Neuronal stem cell (in vitro differentiated cells): Measurements from ENCODE around the gene NQO1.
A peak's percentile ranks its signal among the peaks of the same experiment; 100 is the strongest.

Source experiments
- DNase-seq: peaks from one replicate; pipeline ENCODE4 v3.0.0-alpha.2; 2013; ENCODE audit warnings: low spot score
- H2AFZ ChIP-seq: one replicate; pipeline ENCODE4 v1.6.1; 2013; ENCODE audit warnings: mild to moderate bottlenecking, low read length, inconsistent platforms
- H2AK5ac ChIP-seq: 2 replicates; pipeline ENCODE4 v1.6.1; 2013; ENCODE audit warnings: low read depth, mild to moderate bottlenecking, inconsistent platforms, low read length, moderate library complexity, mixed read lengths
- H2BK120ac ChIP-seq: 2 replicates; pipeline ENCODE4 v1.6.1; 2013; ENCODE audit warnings: low read depth, mild to moderate bottlenecking, inconsistent platforms, low read length, moderate library complexity, mixed read lengths
- H2BK12ac ChIP-seq: one replicate; pipeline ENCODE4 v1.6.1; 2013; ENCODE audit warnings: low read length, inconsistent platforms
- H2BK15ac ChIP-seq: 2 replicates; pipeline ENCODE4 v1.6.1; 2013; ENCODE audit warnings: mild to moderate bottlenecking, low read length, inconsistent platforms, mixed read lengths
- H2BK5ac ChIP-seq: one replicate; pipeline ENCODE4 v1.6.1; 2013; ENCODE audit warnings: inconsistent platforms, mild to moderate bottlenecking, low read length, moderate library complexity
- H3K14ac ChIP-seq: one replicate; pipeline ENCODE4 v1.6.1; 2013; ENCODE audit warnings: low read length, inconsistent platforms
- H3K18ac ChIP-seq: 2 replicates; pipeline ENCODE4 v1.6.1; 2013; ENCODE audit warnings: low read length, inconsistent platforms
- H3K23ac ChIP-seq: 2 replicates; pipeline ENCODE4 v1.6.1; 2013; ENCODE audit warnings: low read depth, mild to moderate bottlenecking, mixed read lengths, low read length, inconsistent platforms; ENCODE audit not compliant: poor library complexity
- H3K27ac ChIP-seq: replicated peaks from 3 replicates; pipeline ENCODE4 v1.5.1; 2013; ENCODE audit warnings: low read length, inconsistent platforms
- H3K27me3 ChIP-seq, 3 experiments: 2 replicates each; pipeline ENCODE4 v1.6.1; 2013; ENCODE audit warnings: low read length in 3 of 3, mild to moderate bottlenecking in 2 of 3, inconsistent platforms in 1 of 3, low read depth in 1 of 3, mixed read lengths in 1 of 3, moderate library complexity in 1 of 3; ENCODE audit not compliant: control insufficient read depth in 3 of 3, insufficient read depth in 3 of 3
- H3K36me3 ChIP-seq, 2 donors: replicated peaks in 1 of 2; 2 replicates each; pipeline ENCODE4 v1.6.1; 2013; ENCODE audit warnings: low read length in 2 of 2; ENCODE audit not compliant: control insufficient read depth in 2 of 2, insufficient read depth in 2 of 2
- H3K4ac ChIP-seq: 2 replicates; pipeline ENCODE4 v1.6.1; 2013; ENCODE audit warnings: inconsistent platforms, mild to moderate bottlenecking, low read length, moderate library complexity
- H3K4me1 ChIP-seq, 2 donors: 1 replicate in 1 of 2; 2 replicates in 1 of 2; pipeline ENCODE4 v1.6.1; 2013; ENCODE audit warnings: low read length in 2 of 2, low read depth in 1 of 2; ENCODE audit not compliant: control insufficient read depth in 2 of 2, insufficient read depth in 1 of 2
- H3K4me2 ChIP-seq: one replicate; pipeline ENCODE4 v1.6.1; 2013; ENCODE audit warnings: mild to moderate bottlenecking, low read length, inconsistent platforms; ENCODE audit not compliant: insufficient read depth, poor library complexity, severe bottlenecking
- H3K4me3 ChIP-seq, 2 donors: 2 replicates each; pipeline ENCODE4 v1.5.1; 2013; ENCODE audit warnings: low read length in 2 of 2, mild to moderate bottlenecking in 2 of 2, inconsistent platforms in 1 of 2, moderate library complexity in 1 of 2
- H3K79me1 ChIP-seq: one replicate; pipeline ENCODE4 v1.6.1; 2013; ENCODE audit warnings: low read depth, mild to moderate bottlenecking, inconsistent platforms, low read length, moderate library complexity
- H3K9ac ChIP-seq: one replicate; pipeline ENCODE4 v1.6.1; 2013; ENCODE audit warnings: mild to moderate bottlenecking, low read depth, low read length, inconsistent platforms; ENCODE audit not compliant: poor library complexity
- H3K9me3 ChIP-seq, 2 donors: replicated peaks in 1 of 2; 2 replicates each; pipeline versions ENCODE3 to v1.6.1; 2013; ENCODE audit warnings: low read length in 2 of 2, mild to moderate bottlenecking in 2 of 2, inconsistent platforms in 1 of 2, low read depth in 1 of 2, mixed read lengths in 1 of 2, moderate library complexity in 1 of 2; ENCODE audit not compliant: control insufficient read depth in 2 of 2, insufficient read depth in 1 of 2
- H4K8ac ChIP-seq: one replicate; pipeline ENCODE4 v1.6.1; 2013; ENCODE audit warnings: low read depth, mild to moderate bottlenecking, inconsistent platforms, low read length, moderate library complexity
- H4K91ac ChIP-seq: one replicate; pipeline ENCODE4 v1.6.1; 2013; ENCODE audit warnings: low read length, low read depth, mild to moderate bottlenecking, inconsistent platforms; ENCODE audit not compliant: poor library complexity
- WGBS, 2 donors: extraction: QIAGEN DNeasy Blood & Tissue Kit; methylation state at CpG; one replicate each; pipeline ENCODE4 v1.1.7; 2013; ENCODE audit warnings: missing lambda C conversion rate in 2 of 2, mixed read lengths in 1 of 2; ENCODE audit not compliant: insufficient read length in 2 of 2, insufficient replicate concordance in 1 of 2; ENCODE audit errors: extremely low coverage in 2 of 2; 5-methylcytosine and 5-hydroxymethylcytosine counted together

Gene NQO1

DNA sequence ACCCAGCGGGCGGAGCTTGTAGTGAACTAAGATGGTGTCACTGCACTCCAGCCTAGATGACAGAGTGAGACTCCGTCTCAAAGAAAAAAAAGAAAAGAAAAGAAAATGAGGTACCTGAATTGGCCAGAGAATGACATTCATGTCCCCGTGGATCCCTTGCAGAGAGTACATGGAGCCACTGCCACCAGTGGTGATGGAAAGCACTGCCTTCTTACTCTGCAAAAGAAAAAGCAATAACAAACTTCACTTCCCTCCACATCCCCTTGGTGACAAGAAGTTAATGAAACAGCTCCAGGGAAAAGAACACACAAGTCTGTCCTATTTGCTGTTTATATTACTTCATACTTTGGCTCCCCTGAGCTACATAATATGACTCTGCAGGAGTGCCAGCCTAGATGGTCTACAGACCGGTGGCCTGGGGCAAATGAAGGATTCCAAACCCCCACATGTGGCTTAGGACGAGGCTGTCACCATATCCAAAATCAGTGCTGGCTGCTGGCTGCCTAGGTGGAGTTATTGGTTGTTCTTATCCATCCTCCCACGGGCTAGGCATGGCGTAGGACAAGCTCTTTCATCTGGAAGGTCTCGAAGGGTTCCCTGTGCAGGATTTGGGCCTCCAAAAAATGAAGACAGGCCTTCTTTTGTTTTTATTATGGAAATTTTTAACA is 13.3 kb downstream of the NQO1 start:
- H2AK5ac ChIP-seq = no peak overlapping the region
- H3K79me1 ChIP-seq = no peaks in the 10 kb centered on the region
- no peaks in the 10 kb centered on the region for H3K9me3 ChIP-seq
- H3K27me3 ChIP-seq = no peaks in the 10 kb centered on the region
- no peak overlapping the region for H2BK5ac ChIP-seq
- no peak overlapping the region for H3K9ac ChIP-seq
- no peak overlapping the region for H2BK120ac ChIP-seq
- H2BK12ac ChIP-seq = no peak overlapping the region
- no peak overlapping the region for H3K14ac ChIP-seq
- H3K23ac ChIP-seq = no peak overlapping the region
- H3K27ac ChIP-seq = no peak overlapping the region
- no peak overlapping the region for H3K4me2 ChIP-seq
- H4K8ac ChIP-seq = no peak overlapping the region
- no peak overlapping the region for H2AFZ ChIP-seq
- H3K4me1 ChIP-seq = no peaks in the 10 kb centered on the region
- H3K18ac ChIP-seq = no peak overlapping the region
- DNase-seq = no peak
- no peak overlapping the region for H3K4ac ChIP-seq
- no peak overlapping the region for H3K4me3 ChIP-seq
- no CpG with 5 or more reads among the region's 9 CpGs for WGBS, 2 donors
- no peak overlapping the region for H2BK15ac ChIP-seq
- no peak overlapping the region for H4K91ac ChIP-seq
- H3K36me3 ChIP-seq = peaks cover 9 to 60% of the 10 kb centered on the region in 2 donors

DNA sequence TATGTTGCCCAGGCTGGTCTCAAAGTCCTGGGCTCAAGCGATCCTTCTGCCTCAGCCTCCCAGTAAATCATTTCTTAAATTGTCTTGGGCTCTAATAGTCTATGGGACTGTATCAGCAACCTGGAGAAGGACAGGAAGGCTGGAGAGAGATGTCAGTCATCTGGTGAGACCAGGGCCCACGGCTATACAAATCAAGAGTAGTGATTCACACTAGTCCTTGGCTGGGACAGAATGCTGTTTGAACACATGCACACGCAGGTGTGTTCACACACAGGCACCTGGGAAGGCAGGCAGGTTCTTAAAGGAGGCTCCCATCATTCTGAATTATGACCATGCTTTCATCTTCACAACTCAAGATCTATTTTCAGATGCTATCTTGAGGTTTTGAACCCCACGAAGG is 14.1 kb downstream of the NQO1 start:
- H2BK12ac ChIP-seq = no peak overlapping the region
- H2AFZ ChIP-seq = no peak overlapping the region
- H3K27me3 ChIP-seq = no peaks in the 10 kb centered on the region
- no peak overlapping the region for H4K91ac ChIP-seq
- H3K79me1 ChIP-seq = no peaks in the 10 kb centered on the region
- no peak overlapping the region for H2AK5ac ChIP-seq
- WGBS, 2 donors = no CpG with 5 or more reads among the region's 4 CpGs
- H3K4me3 ChIP-seq = no peak overlapping the region
- no peaks in the 10 kb centered on the region for H3K9me3 ChIP-seq
- H2BK5ac ChIP-seq = no peak overlapping the region
- no peak overlapping the region for H2BK15ac ChIP-seq
- H3K27ac ChIP-seq = no peak overlapping the region
- H4K8ac ChIP-seq = no peak overlapping the region
- H3K9ac ChIP-seq = peak overlapping the region; percentile 44
- H3K23ac ChIP-seq = no peak overlapping the region
- H3K4me2 ChIP-seq = no peak overlapping the region
- no peak overlapping the region for H2BK120ac ChIP-seq
- H3K4me1 ChIP-seq = no peaks in the 10 kb centered on the region
- no peak overlapping the region for H3K4ac ChIP-seq
- no peak overlapping the region for H3K18ac ChIP-seq
- no peak for DNase-seq
- peaks cover 8 to 59% of the 10 kb centered on the region in 2 donors for H3K36me3 ChIP-seq
- H3K14ac ChIP-seq = peak overlapping the region; percentile 71

DNA sequence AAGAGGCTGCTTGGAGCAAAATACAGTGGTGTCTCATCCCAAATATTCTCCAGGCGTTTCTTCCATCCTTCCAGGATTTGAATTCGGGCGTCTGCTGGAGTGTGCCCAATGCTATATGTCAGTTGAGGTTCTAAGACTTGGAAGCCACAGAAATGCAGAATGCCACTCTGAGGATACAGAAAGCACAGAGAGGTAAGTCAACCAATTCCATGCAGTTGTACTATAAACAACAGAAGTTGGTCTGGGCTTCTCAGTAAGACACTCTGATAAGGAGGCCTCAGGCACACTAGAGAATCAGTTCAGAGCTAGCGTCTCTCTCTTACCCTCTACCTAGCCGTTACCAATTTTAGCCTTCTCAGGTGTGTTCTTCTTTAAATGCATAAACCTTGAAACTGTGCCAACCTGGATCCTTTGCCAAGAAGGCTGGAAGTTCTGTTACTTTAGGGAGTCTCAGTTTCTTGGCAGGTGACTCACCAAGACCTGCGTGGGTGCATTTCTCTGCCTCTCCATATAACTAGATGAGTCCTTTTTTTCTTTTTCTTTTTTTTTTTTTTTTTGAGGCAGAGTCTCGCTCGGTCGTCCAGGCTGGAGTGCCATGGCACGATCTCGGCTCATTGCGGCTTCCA is 15.1 kb downstream of the NQO1 start:
- H4K91ac ChIP-seq = no peak overlapping the region

DNA sequence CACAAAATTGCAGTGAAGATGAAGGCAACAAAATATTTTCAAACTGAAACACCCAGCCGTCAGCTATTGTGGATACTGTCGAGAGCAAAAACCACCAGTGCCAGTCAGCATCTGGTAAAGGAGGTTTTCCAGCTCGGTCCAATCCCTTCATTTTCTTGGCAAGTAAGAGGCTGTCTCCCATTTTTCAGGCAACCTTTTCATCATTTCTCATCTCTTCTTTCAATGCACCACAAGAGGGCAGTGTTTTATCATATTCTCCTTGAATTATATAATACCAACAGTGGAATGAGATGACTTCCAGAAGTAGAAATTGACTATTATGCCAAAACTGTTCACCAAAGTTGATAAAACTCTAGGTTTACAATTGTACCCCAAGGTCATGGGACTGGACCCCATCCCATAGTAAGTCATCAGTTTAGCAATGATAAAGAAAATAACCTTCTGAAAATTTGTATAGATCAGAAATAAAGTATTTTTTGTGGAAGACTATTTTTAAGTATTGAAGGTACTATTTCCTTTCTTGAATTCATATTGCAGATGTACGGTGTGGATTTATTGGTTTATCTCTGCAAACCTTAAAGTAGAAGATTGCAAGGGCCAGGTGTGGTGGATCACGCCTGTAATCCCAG is 16.8 kb downstream of the NQO1 start:
- Histone ChIP-seq H3K4me3 (no peak overlapping the region), H3K14ac (no peak overlapping the region), H2BK5ac (no peak overlapping the region), H2BK12ac (no peak overlapping the region), H3K79me1 (no peaks in the 10 kb centered on the region), H4K91ac (no peak overlapping the region), H3K9ac (no peak overlapping the region), H3K4ac (no peak overlapping the region), H3K36me3 (peaks cover 5 to 55% of the 10 kb centered on the region in 2 donors), H4K8ac (no peak overlapping the region), H2AFZ (no peak overlapping the region), H3K9me3 (no peaks in the 10 kb centered on the region), H3K23ac (no peak overlapping the region), H3K27ac (no peak overlapping the region), H2BK15ac (no peak overlapping the region), H2AK5ac (no peak overlapping the region), H3K4me2 (no peak overlapping the region), H3K4me1 (no peaks in the 10 kb centered on the region), H2BK120ac (no peak overlapping the region), H3K18ac (no peak overlapping the region), H3K27me3 (no peaks in the 10 kb centered on the region)
- peak; percentile 44 for DNase-seq
- no CpG with 5 or more reads among the region's 5 CpGs for WGBS, 2 donors

More for the DNA sequence above, 15.1 kb downstream of the NQO1 start:
- Histone ChIP-seq H2AFZ (no peak overlapping the region), H2BK15ac (no peak overlapping the region), H3K36me3 (peaks cover 8 to 58% of the 10 kb centered on the region in 2 donors), H3K23ac (no peak overlapping the region), H2BK5ac (no peak overlapping the region), H3K4me2 (no peak overlapping the region), H3K4ac (no peak overlapping the region), H3K9ac (no peak overlapping the region), H3K4me3 (no peak overlapping the region), H3K9me3 (no peaks in the 10 kb centered on the region), H2AK5ac (no peak overlapping the region), H3K27ac (no peak overlapping the region), H3K79me1 (no peaks in the 10 kb centered on the region), H2BK12ac (no peak overlapping the region), H3K14ac (no peak overlapping the region), H3K27me3 (no peaks in the 10 kb centered on the region), H3K4me1 (no peaks in the 10 kb centered on the region), H3K18ac (no peak overlapping the region), H4K8ac (no peak overlapping the region), H2BK120ac (no peak overlapping the region)
- no CpG with 5 or more reads among the region's 12 CpGs for WGBS, 2 donors
- DNase-seq = no peak
